ENCODE measurements around the gene TPRX1.

GRCh38 chr19:47776568-47776967, 27.8 kb downstream of the TPRX1 start:
- TF ChIP-seq, protein P1, sequence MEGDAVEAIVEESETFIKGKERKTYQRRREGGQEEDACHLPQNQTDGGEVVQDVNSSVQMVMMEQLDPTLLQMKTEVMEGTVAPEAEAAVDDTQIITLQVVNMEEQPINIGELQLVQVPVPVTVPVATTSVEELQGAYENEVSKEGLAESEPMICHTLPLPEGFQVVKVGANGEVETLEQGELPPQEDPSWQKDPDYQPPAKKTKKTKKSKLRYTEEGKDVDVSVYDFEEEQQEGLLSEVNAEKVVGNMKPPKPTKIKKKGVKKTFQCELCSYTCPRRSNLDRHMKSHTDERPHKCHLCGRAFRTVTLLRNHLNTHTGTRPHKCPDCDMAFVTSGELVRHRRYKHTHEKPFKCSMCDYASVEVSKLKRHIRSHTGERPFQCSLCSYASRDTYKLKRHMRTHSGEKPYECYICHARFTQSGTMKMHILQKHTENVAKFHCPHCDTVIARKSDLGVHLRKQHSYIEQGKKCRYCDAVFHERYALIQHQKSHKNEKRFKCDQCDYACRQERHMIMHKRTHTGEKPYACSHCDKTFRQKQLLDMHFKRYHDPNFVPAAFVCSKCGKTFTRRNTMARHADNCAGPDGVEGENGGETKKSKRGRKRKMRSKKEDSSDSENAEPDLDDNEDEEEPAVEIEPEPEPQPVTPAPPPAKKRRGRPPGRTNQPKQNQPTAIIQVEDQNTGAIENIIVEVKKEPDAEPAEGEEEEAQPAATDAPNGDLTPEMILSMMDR (tag by site-specific recombination; IDR thresholded peaks at IDR 0.05): no peak
- TF ChIP-seq SALL2 (tag by site-specific recombination; IDR thresholded peaks at IDR 0.05; ENCODE audit: borderline replicate concordance) (no peak), ZBTB1 (tag by site-specific recombination; IDR thresholded peaks at IDR 0.05) (no peak), RBAK (tag by site-specific recombination; IDR thresholded peaks at IDR 0.05) (no peak)
